HCEC 1CT (cell line): ENCODE measurements around the gene AK1.
"Not testable (repeated sequence)": the region's sequence is repeated elsewhere in the genome, so short reads cannot be mapped to it uniquely, and the experiment has no call there.

Experiments used
- DNase-seq: peaks from one replicate; pipeline ENCODE4 v3.0.0-alpha.2; 2017

AK1 gene

GRCh38 chr9:127845619-127846018 is 31.9 kb downstream of the AK1 start:
- not testable (repeated sequence) for DNase-seq

- no peak for DNase-seq
These were observed 32.6 kb downstream of the AK1 start for GRCh38 chr9:127844821-127845359.

GRCh38 chr9:127841087-127841835 is 36.2 kb downstream of the AK1 start:
- no peak for DNase-seq

- peak; percentile 96 for DNase-seq
These were observed 38.9 kb downstream of the AK1 start for GRCh38 chr9:127838375-127839078.

- DNase-seq = no peak
These were observed 40.1 kb downstream of the AK1 start for GRCh38 chr9:127837346-127837745.

- DNase-seq = not testable (repeated sequence)
These were observed 40.9 kb downstream of the AK1 start for GRCh38 chr9:127836561-127836960.

- peak; percentile 74 for DNase-seq
These were observed 41.4 kb downstream of the AK1 start for GRCh38 chr9:127835991-127836516.

GRCh38 chr9:127833555-127833954 is 43.9 kb downstream of the AK1 start:
- DNase-seq = peak; percentile 35

- DNase-seq = no peak
These were observed 45.2 kb downstream of the AK1 start for GRCh38 chr9:127832248-127832647.

GRCh38 chr9:127829205-127829906 is 48.1 kb downstream of the AK1 start:
- no peak for DNase-seq

GRCh38 chr9:127828262-127829031 is 49.0 kb downstream of the AK1 start:
- peak; percentile 74 for DNase-seq

- no peak for DNase-seq
These were observed 51.1 kb downstream of the AK1 start for GRCh38 chr9:127826253-127826913.

GRCh38 chr9:127825319-127826051 is 52.0 kb downstream of the AK1 start:
- no peak for DNase-seq

- DNase-seq = no peak
These were observed 55.4 kb downstream of the AK1 start for GRCh38 chr9:127822108-127822507.

GRCh38 chr9:127818574-127818973 is 58.9 kb downstream of the AK1 start:
- DNase-seq = no peak

GRCh38 chr9:127817881-127818434 is 59.5 kb downstream of the AK1 start:
- DNase-seq = no peak

- DNase-seq = no peak
These were observed 60.7 kb downstream of the AK1 start for GRCh38 chr9:127816728-127817127.
